ENCODE measurements around the gene NELL2. TPM values are rescaled to one million over a fixed set of nuclear protein-coding genes. Genes with fewer than 3 reads are reported as not detected.
A peak's percentile ranks its signal among the peaks of the same experiment; 100 is the strongest.

The NELL2 gene
- total and polyA plus RNA-seq, 2 donors = 4.5 to 8.4 TPM

GRCh38 chr12:44858226-44858855 lies 17.8 kb downstream of the NELL2 start:
- Histone ChIP-seq H3K4me3 (ENCODE audit: low read length in 2 of 2) (no peak overlapping the region), H3K27ac (ENCODE audit: low read depth in 1 of 2, low read length in 1 of 2) (no peak overlapping the region), H3K36me3 (ENCODE audit: control insufficient read depth in 2 of 2, insufficient read depth in 2 of 2, low read length in 1 of 2) (no peaks in the 10 kb centered on the region), H3K4me1 (ENCODE audit: control insufficient read depth in 2 of 2, insufficient read depth in 2 of 2, low read length in 2 of 2) (no peaks in the 10 kb centered on the region), H3K9me3 (ENCODE audit: control insufficient read depth in 2 of 2, insufficient read depth in 1 of 2, low read length in 1 of 2) (peaks cover 0 to 5% of the 10 kb centered on the region in 2 donors), H3K27me3 (ENCODE audit: control insufficient read depth in 2 of 2, insufficient read depth in 1 of 2, low read length in 1 of 2) (no peaks in the 10 kb centered on the region)
- WGBS = 92% methylated on average over 4 of the region's 4 CpGs
- no peak for DNase-seq (ENCODE audit: low read depth in 6 of 9, low spot score in 9 of 9)

GRCh38 chr12:44852483-44852882 lies 23.6 kb downstream of the NELL2 start:
- DNase-seq (ENCODE audit: low read depth in 6 of 9, low spot score in 9 of 9) = no peak
- H3K36me3 ChIP-seq (ENCODE audit: control insufficient read depth in 2 of 2, insufficient read depth in 2 of 2, low read length in 1 of 2) = no peaks in the 10 kb centered on the region
- no peaks in the 10 kb centered on the region for H3K9me3 ChIP-seq (ENCODE audit: control insufficient read depth in 2 of 2, insufficient read depth in 1 of 2, low read length in 1 of 2)
- WGBS = 51% methylated on average over 2 of the region's 2 CpGs
- no peak overlapping the region for H3K27ac ChIP-seq (ENCODE audit: low read depth in 1 of 2, low read length in 1 of 2)
- H3K4me1 ChIP-seq (ENCODE audit: control insufficient read depth in 2 of 2, insufficient read depth in 2 of 2, low read length in 2 of 2) = peaks cover 6 to 9% of the 10 kb centered on the region in 2 donors
- no peaks in the 10 kb centered on the region for H3K27me3 ChIP-seq (ENCODE audit: control insufficient read depth in 2 of 2, insufficient read depth in 1 of 2, low read length in 1 of 2)
- H3K4me3 ChIP-seq (ENCODE audit: low read length in 2 of 2) = no peak overlapping the region

- Histone ChIP-seq H3K36me3 (ENCODE audit: control insufficient read depth in 2 of 2, insufficient read depth in 2 of 2, low read length in 1 of 2) (no peaks in the 10 kb centered on the region), H3K4me1 (ENCODE audit: control insufficient read depth in 2 of 2, insufficient read depth in 2 of 2, low read length in 2 of 2) (peaks cover 7 to 10% of the 10 kb centered on the region in 2 donors), H3K9me3 (ENCODE audit: control insufficient read depth in 2 of 2, insufficient read depth in 1 of 2, low read length in 1 of 2) (no peaks in the 10 kb centered on the region), H3K27ac (ENCODE audit: low read depth in 1 of 2, low read length in 1 of 2) (no peak overlapping the region), H3K27me3 (ENCODE audit: control insufficient read depth in 2 of 2, insufficient read depth in 1 of 2, low read length in 1 of 2) (no peaks in the 10 kb centered on the region), H3K4me3 (ENCODE audit: low read length in 2 of 2) (no peak overlapping the region)
- DNase-seq (ENCODE audit: low read depth in 6 of 9, low spot score in 9 of 9) = no peak
- WGBS = 96% methylated on average over 3 of the region's 3 CpGs
Measured at GRCh38 chr12:44851586-44851985, 24.5 kb downstream of the NELL2 start.

GRCh38 chr12:44848703-44849085 lies 27.4 kb downstream of the NELL2 start:
- no peak for DNase-seq (ENCODE audit: low read depth in 6 of 9, low spot score in 9 of 9)
- H3K9me3 ChIP-seq (ENCODE audit: control insufficient read depth in 2 of 2, insufficient read depth in 1 of 2, low read length in 1 of 2) = no peaks in the 10 kb centered on the region
- peak overlapping the region in 1 of 2 donors; percentile 15 for H3K27ac ChIP-seq (ENCODE audit: low read depth in 1 of 2, low read length in 1 of 2)
- peaks cover 7 to 10% of the 10 kb centered on the region in 2 donors for H3K4me1 ChIP-seq (ENCODE audit: control insufficient read depth in 2 of 2, insufficient read depth in 2 of 2, low read length in 2 of 2)
- H3K36me3 ChIP-seq (ENCODE audit: control insufficient read depth in 2 of 2, insufficient read depth in 2 of 2, low read length in 1 of 2) = no peaks in the 10 kb centered on the region
- H3K27me3 ChIP-seq (ENCODE audit: control insufficient read depth in 2 of 2, insufficient read depth in 1 of 2, low read length in 1 of 2) = no peaks in the 10 kb centered on the region
- WGBS = 74% methylated on average over 2 of the region's 2 CpGs
- no peak overlapping the region for H3K4me3 ChIP-seq (ENCODE audit: low read length in 2 of 2)

- Histone ChIP-seq H3K36me3 (ENCODE audit: control insufficient read depth in 2 of 2, insufficient read depth in 2 of 2, low read length in 1 of 2) (no peaks in the 10 kb centered on the region), H3K9me3 (ENCODE audit: control insufficient read depth in 2 of 2, insufficient read depth in 1 of 2, low read length in 1 of 2) (no peaks in the 10 kb centered on the region), H3K27ac (ENCODE audit: low read depth in 1 of 2, low read length in 1 of 2) (no peak overlapping the region), H3K27me3 (ENCODE audit: control insufficient read depth in 2 of 2, insufficient read depth in 1 of 2, low read length in 1 of 2) (no peaks in the 10 kb centered on the region), H3K4me3 (ENCODE audit: low read length in 2 of 2) (no peak overlapping the region), H3K4me1 (ENCODE audit: control insufficient read depth in 2 of 2, insufficient read depth in 2 of 2, low read length in 2 of 2) (peaks cover 7 to 10% of the 10 kb centered on the region in 2 donors)
- WGBS = 62% methylated on average over 6 of the region's 6 CpGs
- DNase-seq (ENCODE audit: low read depth in 6 of 9, low spot score in 9 of 9) = peak in 8 of 9 donors; percentile 4 to 76 (median 34)
Measured at GRCh38 chr12:44847888-44848702, 28.0 kb downstream of the NELL2 start.

GRCh38 chr12:44847403-44847802 lies 28.7 kb downstream of the NELL2 start:
- Histone ChIP-seq H3K4me1 (ENCODE audit: control insufficient read depth in 2 of 2, insufficient read depth in 2 of 2, low read length in 2 of 2) (peaks cover 7 to 10% of the 10 kb centered on the region in 2 donors), H3K9me3 (ENCODE audit: control insufficient read depth in 2 of 2, insufficient read depth in 1 of 2, low read length in 1 of 2) (no peaks in the 10 kb centered on the region), H3K27me3 (ENCODE audit: control insufficient read depth in 2 of 2, insufficient read depth in 1 of 2, low read length in 1 of 2) (no peaks in the 10 kb centered on the region), H3K4me3 (ENCODE audit: low read length in 2 of 2) (no peak overlapping the region), H3K27ac (ENCODE audit: low read depth in 1 of 2, low read length in 1 of 2) (no peak overlapping the region), H3K36me3 (ENCODE audit: control insufficient read depth in 2 of 2, insufficient read depth in 2 of 2, low read length in 1 of 2) (no peaks in the 10 kb centered on the region)
- DNase-seq (ENCODE audit: low read depth in 6 of 9, low spot score in 9 of 9) = no peak
- WGBS = 44% methylated on average over 1 of the region's 1 CpG

- WGBS = 89% methylated on average over 1 of the region's 1 CpG
Measured at GRCh38 chr12:44846826-44847225, 29.3 kb downstream of the NELL2 start.

GRCh38 chr12:44842669-44843068 lies 33.4 kb downstream of the NELL2 start:
- Histone ChIP-seq H3K27ac (ENCODE audit: low read depth in 1 of 2, low read length in 1 of 2) (no peak overlapping the region), H3K4me1 (ENCODE audit: control insufficient read depth in 2 of 2, insufficient read depth in 2 of 2, low read length in 2 of 2) (peaks cover 2 to 3% of the 10 kb centered on the region in 2 donors), H3K4me3 (ENCODE audit: low read length in 2 of 2) (no peak overlapping the region), H3K36me3 (ENCODE audit: control insufficient read depth in 2 of 2, insufficient read depth in 2 of 2, low read length in 1 of 2) (no peaks in the 10 kb centered on the region), H3K9me3 (ENCODE audit: control insufficient read depth in 2 of 2, insufficient read depth in 1 of 2, low read length in 1 of 2) (no peaks in the 10 kb centered on the region), H3K27me3 (ENCODE audit: control insufficient read depth in 2 of 2, insufficient read depth in 1 of 2, low read length in 1 of 2) (no peaks in the 10 kb centered on the region)
- 94% methylated on average over 4 of the region's 4 CpGs for WGBS
- no peak for DNase-seq (ENCODE audit: low read depth in 6 of 9, low spot score in 9 of 9)

More at GRCh38 chr12:44846826-44847225, 29.3 kb downstream of the NELL2 start:
- H3K4me3 ChIP-seq (ENCODE audit: low read length in 2 of 2) = no peak overlapping the region
- no peaks in the 10 kb centered on the region for H3K27me3 ChIP-seq (ENCODE audit: control insufficient read depth in 2 of 2, insufficient read depth in 1 of 2, low read length in 1 of 2)
- H3K4me1 ChIP-seq (ENCODE audit: control insufficient read depth in 2 of 2, insufficient read depth in 2 of 2, low read length in 2 of 2) = peaks cover 7 to 10% of the 10 kb centered on the region in 2 donors
- no peak for DNase-seq (ENCODE audit: low read depth in 6 of 9, low spot score in 9 of 9)
- H3K9me3 ChIP-seq (ENCODE audit: control insufficient read depth in 2 of 2, insufficient read depth in 1 of 2, low read length in 1 of 2) = no peaks in the 10 kb centered on the region
- H3K27ac ChIP-seq (ENCODE audit: low read depth in 1 of 2, low read length in 1 of 2) = no peak overlapping the region
- H3K36me3 ChIP-seq (ENCODE audit: control insufficient read depth in 2 of 2, insufficient read depth in 2 of 2, low read length in 1 of 2) = no peaks in the 10 kb centered on the region

GRCh38 chr12:44839785-44840184 lies 36.3 kb downstream of the NELL2 start:
- Histone ChIP-seq H3K4me1 (ENCODE audit: control insufficient read depth in 2 of 2, insufficient read depth in 2 of 2, low read length in 2 of 2) (no peaks in the 10 kb centered on the region), H3K4me3 (ENCODE audit: low read length in 2 of 2) (no peak overlapping the region), H3K27me3 (ENCODE audit: control insufficient read depth in 2 of 2, insufficient read depth in 1 of 2, low read length in 1 of 2) (no peaks in the 10 kb centered on the region), H3K27ac (ENCODE audit: low read depth in 1 of 2, low read length in 1 of 2) (no peak overlapping the region), H3K36me3 (ENCODE audit: control insufficient read depth in 2 of 2, insufficient read depth in 2 of 2, low read length in 1 of 2) (no peaks in the 10 kb centered on the region), H3K9me3 (ENCODE audit: control insufficient read depth in 2 of 2, insufficient read depth in 1 of 2, low read length in 1 of 2) (no peaks in the 10 kb centered on the region)
- DNase-seq (ENCODE audit: low read depth in 6 of 9, low spot score in 9 of 9) = no peak
- 96% methylated on average over 2 of the region's 2 CpGs for WGBS
